HepG2 (cell line): Measurements from ENCODE around the gene RABL6. TPM values are rescaled to one million over a fixed set of nuclear protein-coding genes. Genes with fewer than 3 reads are reported as not detected.

Source experiments
- AHR ChIP-seq: IDR thresholded peaks from 2 replicates; pipeline ENCODE4 v1.6.1; 2018; ENCODE audit warnings: missing genetic modification reagents, missing compliant biosample characterization
- IKZF4 ChIP-seq: sonication (generic); formaldehyde crosslinking; IDR thresholded peaks from 2 replicates; pipeline ENCODE4 v1.5.1; 2020; ENCODE audit warnings: borderline replicate concordance, mild to moderate bottlenecking, low read depth, missing genetic modification reagents; ENCODE audit errors: not compliant biosample characterization
- NKX3-1 ChIP-seq: sonication (generic); formaldehyde crosslinking; IDR thresholded peaks from 2 replicates; pipeline ENCODE4 v1.5.0; 2020; ENCODE audit warnings: missing genetic modification reagents
- SOX13 ChIP-seq, 3 experiments: fragments of 450-650 bp in 1 of 3; sonication (generic) in 1 of 3; formaldehyde crosslinking in 1 of 3; IDR thresholded peaks in 2 of 3; conservative IDR thresholded peaks in 1 of 3; 2 replicates each; pipeline versions ENCODE4 v1.5.0 to v1.6.1; 2016 to 2020; ENCODE audit warnings: antibody characterized with exemption in 1 of 3, mild to moderate bottlenecking in 1 of 3, missing compliant biosample characterization in 1 of 3, missing genetic modification reagents in 1 of 3, moderate library complexity in 1 of 3
- ZBTB3 ChIP-seq: sonication (generic); formaldehyde crosslinking; IDR thresholded peaks from 2 replicates; pipeline ENCODE4 v1.4.0; 2020; ENCODE audit warnings: low read depth, mild to moderate bottlenecking, moderate library complexity, missing genetic modification reagents, borderline replicate concordance
- ZBTB7A ChIP-seq: sonication (generic); formaldehyde crosslinking; IDR thresholded peaks from 2 replicates; pipeline ENCODE4 v1.8.0; 2022; ENCODE audit warnings: mild to moderate bottlenecking, missing genetic modification reagents
- ZC3H13 ChIP-seq: sonication (generic); formaldehyde crosslinking; IDR thresholded peaks from 2 replicates; pipeline ENCODE4 v1.8.1; 2023; ENCODE audit warnings: mild to moderate bottlenecking, missing genetic modification reagents, moderate library complexity
- ZFP90 ChIP-seq: sonication (generic); formaldehyde crosslinking; IDR thresholded peaks from 2 replicates; pipeline ENCODE4 v1.8.0; 2022; ENCODE audit warnings: missing genetic modification reagents, mild to moderate bottlenecking, inconsistent platforms, borderline replicate concordance
- ZFX ChIP-seq: sonication (generic); formaldehyde crosslinking; IDR thresholded peaks from 2 replicates; pipeline ENCODE4 v1.4.0; 2020; ENCODE audit warnings: mild to moderate bottlenecking, low read depth, missing genetic modification reagents, moderate library complexity
- ZNF274 ChIP-seq: sonication (generic); formaldehyde crosslinking; IDR thresholded peaks from 2 replicates; pipeline ENCODE4 v1.5.1; 2020; ENCODE audit warnings: mild to moderate bottlenecking, missing genetic modification reagents
- ZNF3 ChIP-seq: IDR thresholded peaks from 2 replicates; pipeline ENCODE4 v1.7.0; 2017; ENCODE audit warnings: inconsistent platforms
- ZNF407 ChIP-seq: sonication (generic); formaldehyde crosslinking; IDR thresholded peaks from one replicate; pipeline ENCODE4 v1.5.1; 2020; ENCODE audit warnings: mild to moderate bottlenecking, missing genetic modification reagents; ENCODE audit errors: not compliant biosample characterization
- ZNF564 ChIP-seq: sonication (generic); formaldehyde crosslinking; IDR thresholded peaks from 2 replicates; pipeline ENCODE4 v1.8.1; 2023; ENCODE audit warnings: mild to moderate bottlenecking, missing genetic modification reagents
- ZNF605 ChIP-seq: sonication (generic); formaldehyde crosslinking; IDR thresholded peaks from 2 replicates; pipeline ENCODE4 v1.8.0; 2022; ENCODE audit warnings: mild to moderate bottlenecking, missing genetic modification reagents
- ZNF850 ChIP-seq: sonication (generic); formaldehyde crosslinking; conservative IDR thresholded peaks from 2 replicates; pipeline ENCODE4 v1.9.0; 2021; ENCODE audit warnings: mild to moderate bottlenecking, missing genetic modification reagents
- polyA plus RNA-seq, 8 experiments: library from polyadenylated mRNA; depleted of rRNA in 3 of 8; stranded (reverse) in 7 of 8; unstranded in 1 of 8; fragments of >200 nt; fragmentation: Illumina TruSeq in 4 of 8; extraction: Trizol in 4 of 8; gene quantifications; 2 replicates each; pipeline versions ENCODE4 v1.2.1 to v1.2.3, GENCODE V29; 2011 to 2016; ENCODE audit warnings: low read depth in 4 of 8, missing spikeins in 1 of 8, mixed read lengths in 1 of 8; ENCODE audit not compliant: insufficient read depth in 1 of 8
- total RNA-seq, 5 experiments: library from RNA; depleted of rRNA; stranded (reverse); fragments of >200 nt; fragmentation: Illumina TruSeq; extraction: Trizol; gene quantifications; 2 replicates each; pipeline ENCODE4 v1.2.3, GENCODE V29; 2016; ENCODE audit warnings: low read depth in 1 of 5
- TF ChIP-seq, protein P1 (sequence below): sonication (generic); formaldehyde crosslinking; conservative IDR thresholded peaks from 2 replicates; pipeline ENCODE4 v1.8.0; 2022; ENCODE audit warnings: low read depth, missing genetic modification reagents

The RABL6 gene
- total and polyA plus RNA-seq, 2 of the 13 experiments (the other 11 are each of a cell fraction or from before 2014, with no cell fraction given), result 81.5 to 125 TPM

GRCh38 chr9:136806631-136807201 is 1.0 kb upstream of the RABL6 start (continued):
- peak; percentile 4 for TF ChIP-seq ZNF407 (CRISPR knock-in tag)
- TF ChIP-seq IKZF4, result no peak
- TF ChIP-seq ZFP90, result no peak
- TF ChIP-seq ZNF850, result 0 out of 2 replicates have a peak, but pooled peaks have one; percentile 16
- TF ChIP-seq ZNF274, result no peak
- no peak for TF ChIP-seq ZNF564
- 0 out of 2 replicates have a peak, but pooled peaks have one; percentile 10 for TF ChIP-seq ZFX (CRISPR knock-in tag)
- peak; percentile 1; the same call in 1 of the 2 replicates for TF ChIP-seq ZNF605 (CRISPR knock-in tag)
- no peak for TF ChIP-seq ZC3H13
- TF ChIP-seq ZBTB3 (CRISPR knock-in tag), result no peak
- no peak for TF ChIP-seq ZNF3 (CRISPR knock-in tag)
- no peak for TF ChIP-seq SOX13 (IDR thresholded peaks at IDR 0.05)
- no peak for TF ChIP-seq SOX13 (CRISPR knock-in tag; conservative IDR thresholded peaks at IDR 0.05 in 1 of 2, IDR thresholded peaks at IDR 0.05 in 1 of 2)
- no peak for TF ChIP-seq AHR
- TF ChIP-seq NKX3-1, result no peak
- TF ChIP-seq ZBTB7A (CRISPR knock-in tag), result no peak
- TF ChIP-seq, protein P1, sequence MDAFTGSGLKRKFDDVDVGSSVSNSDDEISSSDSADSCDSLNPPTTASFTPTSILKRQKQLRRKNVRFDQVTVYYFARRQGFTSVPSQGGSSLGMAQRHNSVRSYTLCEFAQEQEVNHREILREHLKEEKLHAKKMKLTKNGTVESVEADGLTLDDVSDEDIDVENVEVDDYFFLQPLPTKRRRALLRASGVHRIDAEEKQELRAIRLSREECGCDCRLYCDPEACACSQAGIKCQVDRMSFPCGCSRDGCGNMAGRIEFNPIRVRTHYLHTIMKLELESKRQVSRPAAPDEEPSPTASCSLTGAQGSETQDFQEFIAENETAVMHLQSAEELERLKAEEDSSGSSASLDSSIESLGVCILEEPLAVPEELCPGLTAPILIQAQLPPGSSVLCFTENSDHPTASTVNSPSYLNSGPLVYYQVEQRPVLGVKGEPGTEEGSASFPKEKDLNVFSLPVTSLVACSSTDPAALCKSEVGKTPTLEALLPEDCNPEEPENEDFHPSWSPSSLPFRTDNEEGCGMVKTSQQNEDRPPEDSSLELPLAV (CRISPR knock-in tag), result no peak
